Measurements from ENCODE around the gene MPP4.

MPP4 gene

DNA sequence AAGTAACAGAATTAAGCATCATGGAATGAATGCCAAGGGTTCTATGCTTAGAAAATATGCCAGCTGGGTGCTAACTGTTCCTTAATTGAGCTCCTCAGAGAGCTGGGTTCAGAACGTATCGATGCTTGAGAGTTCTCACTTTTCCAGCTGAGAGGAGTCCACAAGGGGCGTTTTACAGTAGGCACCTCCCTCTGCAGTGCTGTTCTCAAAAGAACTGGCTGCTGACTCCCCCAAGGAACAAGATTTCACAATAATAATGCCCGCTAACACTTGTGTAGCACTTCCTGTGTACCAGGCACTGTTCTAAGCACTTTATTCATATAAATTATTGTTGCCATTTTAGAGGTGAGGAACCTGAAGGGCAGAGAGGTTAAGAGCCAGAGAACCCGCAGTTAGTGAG is 37.1 kb downstream of the MPP4 start (continued):
- TF ChIP-seq POU6F1 (CRISPR knock-in tag; IDR thresholded peaks at IDR 0.05; ENCODE audit: borderline replicate concordance, low read depth) (no peak), PPARA (CRISPR knock-in tag; IDR thresholded peaks at IDR 0.05; ENCODE audit: borderline replicate concordance) (no peak), ESRRG (CRISPR knock-in tag; IDR thresholded peaks at IDR 0.05) (no peak), GLIS3 (CRISPR knock-in tag; IDR thresholded peaks at IDR 0.05) (no peak), ARNTL (CRISPR knock-in tag; IDR thresholded peaks at IDR 0.05; ENCODE audit: borderline replicate concordance, low read depth) (no peak), TCF4 (CRISPR knock-in tag; IDR thresholded peaks at IDR 0.05; ENCODE audit: borderline replicate concordance) (no peak), ZNF70 (CRISPR knock-in tag; IDR thresholded peaks at IDR 0.05) (no peak)

DNA sequence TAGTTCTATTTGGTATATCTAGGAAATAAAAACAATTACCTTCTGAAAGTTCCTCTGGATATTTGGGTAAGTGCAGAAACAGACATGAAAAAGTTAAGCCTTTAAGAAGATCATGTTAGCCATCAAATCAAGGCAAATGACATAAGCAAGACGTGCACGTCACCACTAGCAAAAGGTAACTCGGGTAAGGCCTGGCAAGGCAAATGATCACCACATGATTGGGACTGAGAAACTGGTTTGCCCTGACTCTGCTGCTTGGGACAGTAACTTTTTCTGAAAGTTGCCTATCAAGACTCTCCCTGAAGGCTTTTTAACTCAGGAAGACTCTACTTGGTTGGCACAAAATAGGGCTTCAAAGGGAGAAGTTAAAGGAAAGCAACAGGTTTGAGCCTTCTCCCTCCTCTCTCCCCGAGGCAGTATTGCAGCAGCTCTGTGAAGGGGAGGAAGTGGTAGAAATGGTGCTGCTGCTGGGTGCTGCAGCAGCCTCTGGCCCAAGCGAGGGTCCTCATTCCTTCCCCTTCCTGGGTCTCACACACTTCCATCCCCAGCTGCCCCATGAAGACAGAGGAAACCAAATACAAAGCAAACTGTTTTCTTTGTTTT is 38.0 kb downstream of the MPP4 start:
- no peak for ATAC-seq
- TF ChIP-seq TCF4 (CRISPR knock-in tag; IDR thresholded peaks at IDR 0.05; ENCODE audit: borderline replicate concordance) = no peak
- no peak for TF ChIP-seq ZC3H10 (CRISPR knock-in tag; IDR thresholded peaks at IDR 0.05)
- TF ChIP-seq OSR1 (CRISPR knock-in tag; IDR thresholded peaks at IDR 0.05) = no peak
- TF ChIP-seq TOX (CRISPR knock-in tag; IDR thresholded peaks at IDR 0.05; ENCODE audit: borderline replicate concordance) = no peak
- no peak for TF ChIP-seq ZFP3 (CRISPR knock-in tag; IDR thresholded peaks at IDR 0.05)
- TF ChIP-seq SNAI2 (CRISPR knock-in tag; IDR thresholded peaks at IDR 0.05) = no peak
- TF ChIP-seq CSDC2 (CRISPR knock-in tag; IDR thresholded peaks at IDR 0.05) = no peak
- no peak for TF ChIP-seq BACH2 (CRISPR knock-in tag; IDR thresholded peaks at IDR 0.05; ENCODE audit: borderline replicate concordance)

DNA sequence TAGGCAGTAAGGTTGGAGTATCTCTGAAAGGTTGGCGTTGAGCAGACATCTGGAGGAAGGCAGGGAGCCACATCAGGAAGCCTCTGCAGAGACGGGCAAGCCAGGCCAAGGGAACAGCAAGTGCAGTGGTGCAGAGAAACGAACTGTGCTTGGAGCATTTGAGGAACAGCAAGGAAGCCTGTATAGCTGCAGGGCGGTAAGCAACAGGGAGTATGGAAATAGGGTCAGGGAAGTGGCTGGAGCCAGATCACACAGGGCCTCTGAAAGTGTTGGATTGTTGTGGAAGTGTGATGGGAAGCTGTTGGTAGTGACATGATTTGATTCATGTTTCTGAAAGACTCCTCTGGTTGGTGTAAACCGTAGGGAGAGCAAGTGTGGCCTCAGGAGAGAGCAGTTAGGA is 41.7 kb downstream of the MPP4 start:
- no peak for ATAC-seq
- TF ChIP-seq ARNTL (CRISPR knock-in tag; IDR thresholded peaks at IDR 0.05; ENCODE audit: borderline replicate concordance, low read depth) = no peak
- TF ChIP-seq OSR1 (CRISPR knock-in tag; IDR thresholded peaks at IDR 0.05) = no peak
- no peak for TF ChIP-seq RARB (CRISPR knock-in tag; IDR thresholded peaks at IDR 0.05)
- no peak for TF ChIP-seq TOX (CRISPR knock-in tag; IDR thresholded peaks at IDR 0.05; ENCODE audit: borderline replicate concordance)
- TF ChIP-seq PPARA (CRISPR knock-in tag; IDR thresholded peaks at IDR 0.05; ENCODE audit: borderline replicate concordance) = no peak
- TF ChIP-seq POU6F1 (CRISPR knock-in tag; IDR thresholded peaks at IDR 0.05; ENCODE audit: borderline replicate concordance, low read depth) = no peak
- TF ChIP-seq TCF4 (CRISPR knock-in tag; IDR thresholded peaks at IDR 0.05; ENCODE audit: borderline replicate concordance) = no peak
- no peak for TF ChIP-seq ZNF70 (CRISPR knock-in tag; IDR thresholded peaks at IDR 0.05)
- no peak for TF ChIP-seq GLIS3 (CRISPR knock-in tag; IDR thresholded peaks at IDR 0.05)

- ATAC-seq = no peak
- TF ChIP-seq TOX (CRISPR knock-in tag; IDR thresholded peaks at IDR 0.05; ENCODE audit: borderline replicate concordance) (no peak), SNAI2 (CRISPR knock-in tag; IDR thresholded peaks at IDR 0.05) (no peak), CREB5 (CRISPR knock-in tag; IDR thresholded peaks at IDR 0.05; ENCODE audit: low read depth) (no peak), POU6F1 (CRISPR knock-in tag; IDR thresholded peaks at IDR 0.05; ENCODE audit: borderline replicate concordance, low read depth) (no peak), ZFP3 (CRISPR knock-in tag; IDR thresholded peaks at IDR 0.05) (no peak), CSDC2 (CRISPR knock-in tag; IDR thresholded peaks at IDR 0.05) (no peak), ZNF565 (CRISPR knock-in tag; conservative IDR thresholded peaks at IDR 0.05; ENCODE audit: low read depth) (no peak), ESRRG (CRISPR knock-in tag; IDR thresholded peaks at IDR 0.05) (no peak), RARB (CRISPR knock-in tag; IDR thresholded peaks at IDR 0.05) (no peak), BACH2 (CRISPR knock-in tag; IDR thresholded peaks at IDR 0.05; ENCODE audit: borderline replicate concordance) (no peak), TCF4 (CRISPR knock-in tag; IDR thresholded peaks at IDR 0.05; ENCODE audit: borderline replicate concordance) (no peak), ZNF8 (CRISPR knock-in tag; IDR thresholded peaks at IDR 0.05) (no peak), ZNF70 (CRISPR knock-in tag; IDR thresholded peaks at IDR 0.05) (no peak), ISL1 (CRISPR knock-in tag; IDR thresholded peaks at IDR 0.05) (no peak), GLIS3 (CRISPR knock-in tag; IDR thresholded peaks at IDR 0.05) (no peak), PPARA (CRISPR knock-in tag; IDR thresholded peaks at IDR 0.05; ENCODE audit: borderline replicate concordance) (no peak), ZFP30 (CRISPR knock-in tag; IDR thresholded peaks at IDR 0.05) (no peak)
- TF ChIP-seq, protein P1, sequence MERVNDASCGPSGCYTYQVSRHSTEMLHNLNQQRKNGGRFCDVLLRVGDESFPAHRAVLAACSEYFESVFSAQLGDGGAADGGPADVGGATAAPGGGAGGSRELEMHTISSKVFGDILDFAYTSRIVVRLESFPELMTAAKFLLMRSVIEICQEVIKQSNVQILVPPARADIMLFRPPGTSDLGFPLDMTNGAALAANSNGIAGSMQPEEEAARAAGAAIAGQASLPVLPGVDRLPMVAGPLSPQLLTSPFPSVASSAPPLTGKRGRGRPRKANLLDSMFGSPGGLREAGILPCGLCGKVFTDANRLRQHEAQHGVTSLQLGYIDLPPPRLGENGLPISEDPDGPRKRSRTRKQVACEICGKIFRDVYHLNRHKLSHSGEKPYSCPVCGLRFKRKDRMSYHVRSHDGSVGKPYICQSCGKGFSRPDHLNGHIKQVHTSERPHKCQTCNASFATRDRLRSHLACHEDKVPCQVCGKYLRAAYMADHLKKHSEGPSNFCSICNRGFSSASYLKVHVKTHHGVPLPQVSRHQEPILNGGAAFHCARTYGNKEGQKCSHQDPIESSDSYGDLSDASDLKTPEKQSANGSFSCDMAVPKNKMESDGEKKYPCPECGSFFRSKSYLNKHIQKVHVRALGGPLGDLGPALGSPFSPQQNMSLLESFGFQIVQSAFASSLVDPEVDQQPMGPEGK (CRISPR knock-in tag; IDR thresholded peaks at IDR 0.05; ENCODE audit: borderline replicate concordance) = no peak
- TF ChIP-seq, protein P2, sequence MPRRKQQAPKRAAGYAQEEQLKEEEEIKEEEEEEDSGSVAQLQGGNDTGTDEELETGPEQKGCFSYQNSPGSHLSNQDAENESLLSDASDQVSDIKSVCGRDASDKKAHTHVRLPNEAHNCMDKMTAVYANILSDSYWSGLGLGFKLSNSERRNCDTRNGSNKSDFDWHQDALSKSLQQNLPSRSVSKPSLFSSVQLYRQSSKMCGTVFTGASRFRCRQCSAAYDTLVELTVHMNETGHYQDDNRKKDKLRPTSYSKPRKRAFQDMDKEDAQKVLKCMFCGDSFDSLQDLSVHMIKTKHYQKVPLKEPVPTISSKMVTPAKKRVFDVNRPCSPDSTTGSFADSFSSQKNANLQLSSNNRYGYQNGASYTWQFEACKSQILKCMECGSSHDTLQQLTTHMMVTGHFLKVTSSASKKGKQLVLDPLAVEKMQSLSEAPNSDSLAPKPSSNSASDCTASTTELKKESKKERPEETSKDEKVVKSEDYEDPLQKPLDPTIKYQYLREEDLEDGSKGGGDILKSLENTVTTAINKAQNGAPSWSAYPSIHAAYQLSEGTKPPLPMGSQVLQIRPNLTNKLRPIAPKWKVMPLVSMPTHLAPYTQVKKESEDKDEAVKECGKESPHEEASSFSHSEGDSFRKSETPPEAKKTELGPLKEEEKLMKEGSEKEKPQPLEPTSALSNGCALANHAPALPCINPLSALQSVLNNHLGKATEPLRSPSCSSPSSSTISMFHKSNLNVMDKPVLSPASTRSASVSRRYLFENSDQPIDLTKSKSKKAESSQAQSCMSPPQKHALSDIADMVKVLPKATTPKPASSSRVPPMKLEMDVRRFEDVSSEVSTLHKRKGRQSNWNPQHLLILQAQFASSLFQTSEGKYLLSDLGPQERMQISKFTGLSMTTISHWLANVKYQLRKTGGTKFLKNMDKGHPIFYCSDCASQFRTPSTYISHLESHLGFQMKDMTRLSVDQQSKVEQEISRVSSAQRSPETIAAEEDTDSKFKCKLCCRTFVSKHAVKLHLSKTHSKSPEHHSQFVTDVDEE (CRISPR knock-in tag; IDR thresholded peaks at IDR 0.05) = no peak
Measured at GRCh38 chr2:201656102-201656501, 42.3 kb downstream of the MPP4 start.

Measured in SK-N-SH treated with all-trans-retinoic acid at 6 μM for 48 hours (cell line).